ENCODE data around the gene ZNF827.

Gene ZNF827

DNA sequence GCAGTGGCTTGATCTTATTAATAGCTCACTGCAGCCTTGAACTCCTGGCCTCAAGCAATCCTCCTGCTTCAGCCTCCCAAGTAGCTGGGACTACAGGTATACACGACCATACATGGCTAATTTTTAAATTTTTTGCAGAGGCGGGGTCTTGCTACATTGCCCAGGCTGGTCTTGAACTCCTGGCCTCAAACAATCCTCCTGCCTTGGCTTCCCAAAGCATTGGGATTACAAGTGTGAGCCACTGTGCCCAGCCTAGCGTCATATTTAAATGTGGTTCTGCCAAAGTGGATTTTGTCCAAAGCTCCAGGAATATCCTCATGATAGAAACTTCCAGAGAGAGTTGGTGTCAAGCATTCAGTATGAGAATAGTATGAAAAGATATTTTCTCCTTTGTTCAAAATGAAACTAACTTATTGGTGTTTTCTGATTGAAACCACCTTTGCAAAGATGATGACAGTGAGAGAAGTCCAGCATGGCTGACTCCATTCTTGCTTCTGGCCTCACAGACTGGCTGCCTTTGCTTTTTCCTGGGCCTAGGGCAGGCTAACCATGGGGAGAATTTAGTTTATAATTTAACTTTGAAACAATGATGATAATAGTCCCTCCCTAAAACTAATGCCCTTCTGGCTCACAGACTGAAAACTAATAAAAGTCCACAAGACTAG is 129.6 kb downstream of the ZNF827 start:
- in situ Hi-C loops (cut with MboI; ENCODE audit: low sequenced_read_pairs) = no loop called here

DNA sequence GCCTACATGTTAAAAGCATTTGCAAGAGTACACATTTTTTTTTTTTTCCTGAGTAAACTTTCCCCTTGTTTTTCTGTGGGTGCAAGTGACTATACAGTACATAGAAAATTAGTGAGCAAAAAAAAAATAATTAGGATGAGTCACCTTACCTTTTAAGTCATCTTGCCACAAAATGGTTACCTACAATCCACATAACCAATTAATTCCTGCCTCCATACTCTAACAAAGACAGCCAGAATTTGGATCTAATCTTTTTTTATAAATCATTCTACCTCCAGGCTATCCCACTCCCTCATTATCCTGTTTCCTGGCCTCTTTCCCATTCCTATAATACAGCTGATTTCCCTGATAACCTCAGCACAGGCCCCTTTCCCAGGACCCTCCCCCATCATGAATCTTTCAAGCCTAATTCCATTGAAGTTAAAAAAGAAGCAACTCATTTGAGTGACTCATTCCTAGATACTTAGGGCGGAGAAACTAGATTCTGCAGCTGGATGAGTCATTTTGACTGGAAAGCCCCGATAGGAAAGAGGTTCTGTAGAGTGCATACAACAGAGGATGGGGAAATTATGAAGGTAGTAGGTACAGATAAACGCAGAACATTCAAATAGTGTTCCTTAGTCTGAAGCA is 130.5 kb downstream of the ZNF827 start:
- in situ Hi-C loops (cut with MboI; ENCODE audit: low sequenced_read_pairs) = no loop called here

DNA sequence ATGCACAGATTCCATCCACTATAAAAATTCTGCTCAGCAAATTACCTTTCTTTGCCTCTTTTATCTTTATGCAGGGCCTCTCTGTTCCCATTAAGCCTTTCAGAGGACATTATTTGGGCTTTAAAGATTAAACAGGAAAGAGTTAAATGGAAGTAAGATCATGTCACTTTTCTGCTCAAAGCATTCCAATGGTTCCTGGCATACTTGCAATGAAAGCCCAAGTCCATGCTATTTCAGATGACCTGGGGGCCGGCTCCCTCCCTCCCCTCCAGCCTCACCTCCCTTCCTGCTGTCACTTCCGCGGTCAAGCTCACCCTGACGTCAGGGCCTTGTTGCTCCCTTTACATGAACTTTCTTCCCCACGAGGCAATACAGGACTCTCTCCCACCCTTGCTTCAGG is 133.1 kb downstream of the ZNF827 start:
- in situ Hi-C loops (cut with MboI; ENCODE audit: low sequenced_read_pairs) = no loop called here

DNA sequence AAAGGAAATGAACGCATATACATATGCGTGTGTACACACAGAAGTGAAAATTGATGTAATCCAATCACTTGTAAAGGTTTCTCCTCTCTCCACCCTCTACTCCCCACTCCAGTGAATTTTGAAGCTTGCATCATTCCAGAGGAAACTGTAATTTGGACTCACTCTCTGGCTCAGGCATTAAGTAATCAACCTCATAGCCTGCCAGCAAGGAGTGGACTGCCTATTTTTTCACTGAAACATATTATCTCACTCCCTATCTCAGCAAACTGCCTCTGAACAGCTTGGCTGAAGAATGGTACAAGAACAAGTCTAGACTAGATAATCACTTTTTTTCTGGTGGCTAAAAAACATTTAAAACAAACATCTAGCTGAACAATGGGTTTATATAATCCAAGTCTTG is 134.5 kb downstream of the ZNF827 start:
- in situ Hi-C loops (cut with MboI; ENCODE audit: low sequenced_read_pairs) = no loop called here

DNA sequence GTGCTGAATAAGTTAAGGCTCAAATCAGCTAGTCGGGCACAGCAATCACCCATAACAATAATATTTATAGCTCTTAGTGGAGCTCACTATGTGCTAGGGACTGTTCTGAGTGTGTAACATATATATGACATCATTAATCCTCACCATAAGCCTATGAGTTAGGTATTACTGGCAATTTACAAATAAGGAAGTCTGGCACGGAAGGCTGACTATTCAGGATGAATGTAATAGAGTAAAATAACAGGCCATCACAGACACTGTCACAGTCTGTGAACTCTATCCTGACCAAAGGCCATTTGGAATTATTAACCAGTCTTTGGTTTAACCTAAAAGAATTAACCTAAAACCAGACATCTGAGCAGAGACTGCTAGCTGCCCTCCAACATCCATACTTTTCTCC is 139.4 kb downstream of the ZNF827 start:
- in situ Hi-C loops (cut with MboI; ENCODE audit: low sequenced_read_pairs) = no loop called here

DNA sequence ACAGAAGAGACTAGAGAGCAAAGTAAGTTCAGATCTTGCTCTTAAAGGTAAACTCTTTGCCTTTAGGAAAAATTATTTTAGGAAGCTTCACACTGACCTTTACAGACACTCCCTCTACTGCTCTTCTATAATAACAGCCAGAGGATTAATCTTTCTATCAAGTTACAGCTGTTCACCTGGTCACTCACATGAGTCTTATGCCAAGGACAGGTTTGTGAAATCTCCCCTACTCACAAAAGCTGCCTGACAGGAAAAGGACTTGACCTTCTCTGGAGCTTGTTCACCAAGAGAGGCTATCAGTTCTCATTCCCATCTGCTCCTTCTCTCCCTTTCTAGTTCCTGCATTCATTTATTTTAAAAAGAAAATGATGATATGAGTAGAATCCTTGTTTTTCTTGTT is 141.3 kb downstream of the ZNF827 start:
- in situ Hi-C loops (cut with MboI; ENCODE audit: low sequenced_read_pairs) = no loop called here

DNA sequence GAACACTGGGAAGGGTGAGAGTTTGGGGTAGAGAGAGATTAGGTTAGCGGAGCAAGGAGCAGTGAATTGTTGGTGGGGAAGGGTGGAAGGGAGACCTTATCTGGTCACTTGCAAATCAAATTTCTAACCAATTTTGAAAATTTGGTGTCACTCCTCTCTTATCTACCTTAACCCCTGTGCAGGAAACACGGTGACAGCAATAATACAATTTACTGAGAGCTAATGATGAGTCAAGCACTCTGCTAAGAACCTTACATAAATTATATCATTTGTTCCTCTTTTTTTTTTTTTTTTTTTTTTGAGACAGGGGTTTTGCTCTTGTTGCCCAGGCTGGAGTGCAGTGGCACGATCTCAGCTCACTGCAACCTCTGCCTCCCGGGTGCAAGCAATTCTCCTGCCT is 142.3 kb downstream of the ZNF827 start:
- in situ Hi-C loops (cut with MboI; ENCODE audit: low sequenced_read_pairs) = no loop called here

DNA sequence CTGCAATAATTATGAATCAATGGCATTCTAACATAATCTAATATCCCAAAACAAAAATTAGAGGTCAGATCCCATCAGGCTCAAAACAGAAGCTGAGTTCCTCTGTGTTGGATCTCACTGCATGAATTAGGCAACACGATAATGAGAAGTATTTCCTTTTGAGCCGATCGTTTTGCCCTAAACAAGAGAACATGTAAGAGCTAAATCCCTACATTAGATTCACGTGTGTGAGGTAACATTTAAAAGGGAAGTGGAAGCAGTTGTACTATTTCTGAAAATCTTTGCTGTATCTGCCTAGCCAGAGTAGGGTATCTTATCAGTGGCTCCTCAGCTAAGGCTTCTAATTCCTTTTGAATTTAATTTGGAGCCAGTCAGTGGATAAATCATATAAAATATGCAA is 143.1 kb downstream of the ZNF827 start:
- in situ Hi-C loops (cut with MboI; ENCODE audit: low sequenced_read_pairs) = no loop called here

DNA sequence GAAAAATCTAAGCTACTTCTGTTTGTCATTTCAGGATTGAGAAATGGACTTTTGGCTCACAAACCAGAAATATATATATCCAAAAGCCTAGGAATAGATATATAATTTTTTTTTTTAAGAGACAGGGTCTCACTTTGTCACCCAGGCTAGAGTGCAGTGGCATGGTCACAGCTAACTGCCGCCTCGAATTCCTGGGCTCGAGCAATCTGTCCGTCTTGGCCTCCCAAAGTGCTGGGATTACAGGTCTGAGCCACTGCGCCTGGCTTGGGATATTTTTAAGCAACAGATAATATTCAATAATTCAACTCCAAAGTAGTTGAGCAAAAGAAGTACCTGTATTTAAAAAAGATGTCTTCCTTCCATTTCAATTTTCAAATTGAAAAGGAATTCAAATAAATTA is 146.2 kb downstream of the ZNF827 start:
- in situ Hi-C loops (cut with MboI; ENCODE audit: low sequenced_read_pairs) = no loop called here

DNA sequence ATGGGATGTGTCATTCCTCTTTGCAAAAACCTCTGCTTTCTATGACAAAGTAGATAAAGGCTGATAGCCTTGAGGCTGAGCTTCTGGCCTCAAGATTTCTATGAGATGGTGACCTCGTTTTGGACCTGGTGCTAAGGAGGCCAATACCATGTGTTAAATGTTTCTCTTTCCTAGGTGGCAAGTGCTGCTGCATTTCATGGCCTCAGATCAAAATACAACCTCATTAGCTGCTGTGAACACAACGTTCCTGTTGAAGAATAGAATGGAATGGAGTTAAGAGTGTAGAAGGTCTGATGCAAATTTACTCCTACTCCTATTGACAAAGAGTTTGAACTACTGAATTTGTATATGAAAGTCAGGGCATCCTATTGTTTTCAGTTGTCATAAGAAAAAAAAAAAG is 146.6 kb downstream of the ZNF827 start:
- in situ Hi-C loops (cut with MboI; ENCODE audit: low sequenced_read_pairs) = no loop called here

DNA sequence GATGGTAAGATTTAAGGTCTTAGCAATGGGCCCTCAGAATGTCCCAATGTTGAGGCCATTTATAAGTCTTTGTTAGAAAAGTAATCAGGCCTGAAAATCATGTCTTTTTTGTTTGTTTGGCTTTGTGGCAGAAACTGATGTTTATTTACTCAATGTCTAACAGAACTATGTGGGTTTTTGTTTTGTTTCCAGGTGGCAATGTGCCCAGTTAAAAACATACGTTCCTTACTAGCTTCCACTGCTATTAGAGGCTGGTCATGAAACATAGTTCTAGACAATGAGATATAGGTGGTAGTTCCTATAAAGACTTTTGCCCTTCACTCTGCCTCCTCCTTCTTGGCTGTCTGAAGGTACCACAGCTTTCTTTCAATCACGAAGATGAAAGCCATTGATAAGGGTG is 149.9 kb downstream of the ZNF827 start:
- in situ Hi-C loops (cut with MboI; ENCODE audit: low sequenced_read_pairs) = no loop called here

DNA sequence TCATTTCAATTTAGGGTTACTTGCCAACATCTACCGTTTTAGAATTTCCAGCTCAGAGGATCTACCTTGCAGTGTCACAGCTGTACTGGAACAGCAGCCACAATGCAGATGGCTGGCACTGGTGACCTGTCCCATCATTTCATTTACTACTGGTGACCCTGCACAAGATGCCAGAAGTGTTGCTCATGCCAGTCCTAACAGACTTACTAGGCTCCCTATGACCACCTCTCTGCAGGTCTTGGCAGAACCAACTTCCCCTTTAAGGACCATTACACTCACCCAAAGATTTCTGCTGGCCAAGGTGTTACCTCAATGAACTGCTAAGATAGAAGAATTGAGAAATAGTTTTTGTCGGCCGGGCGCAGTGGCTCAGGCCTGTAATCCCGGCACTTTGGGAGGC is 151.8 kb downstream of the ZNF827 start:
- in situ Hi-C loops (cut with MboI; ENCODE audit: low sequenced_read_pairs) = no loop called here

DNA sequence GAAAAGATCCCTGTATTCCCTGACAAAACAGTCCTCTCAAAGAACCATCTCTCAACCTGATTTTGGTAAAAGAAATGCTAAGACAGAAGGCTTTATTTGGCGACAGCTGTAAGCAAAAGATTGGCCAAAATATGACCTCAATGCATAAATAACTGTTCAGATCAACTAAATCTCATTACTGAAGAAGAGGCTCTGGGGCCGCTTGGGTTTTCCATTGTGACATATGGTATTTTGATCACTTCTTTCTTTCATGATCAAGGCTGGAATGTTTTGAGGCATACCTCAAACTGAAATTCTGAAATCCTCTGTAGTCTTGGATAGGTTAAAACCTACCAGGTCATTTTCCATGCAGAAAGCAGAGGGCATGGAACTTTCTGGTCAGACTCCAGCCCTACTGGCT is 152.4 kb downstream of the ZNF827 start:
- in situ Hi-C loops (cut with MboI; ENCODE audit: low sequenced_read_pairs) = no loop called here

DNA sequence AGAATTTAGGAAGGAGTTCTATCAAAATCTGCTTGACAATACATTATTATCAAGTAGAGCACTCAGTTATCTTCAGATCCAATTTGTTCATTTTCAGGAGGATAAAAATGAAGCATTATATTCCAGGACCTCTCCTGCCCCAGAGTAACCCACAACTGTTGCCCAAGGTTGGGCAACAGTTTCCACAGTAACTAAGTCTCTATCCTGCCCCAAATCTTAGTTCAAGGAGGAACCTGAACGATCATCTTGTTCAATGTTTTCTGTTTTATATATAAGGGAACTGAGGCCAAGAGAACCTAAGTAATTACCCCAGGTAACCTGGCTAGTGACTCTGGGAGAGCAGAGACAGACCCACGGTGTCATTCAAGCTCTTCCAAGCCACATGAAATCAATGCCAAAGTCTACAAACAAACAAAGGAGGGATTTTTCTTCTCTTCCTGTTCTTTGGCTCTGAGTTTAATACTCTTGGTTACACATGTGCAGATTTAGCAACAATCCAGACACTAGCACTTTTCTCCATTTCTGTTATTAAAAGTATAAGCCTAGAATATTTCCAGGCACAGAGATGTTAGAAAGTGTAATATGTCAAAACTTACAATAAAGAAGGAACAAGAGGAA is 153.1 kb downstream of the ZNF827 start:
- in situ Hi-C loops (cut with MboI; ENCODE audit: low sequenced_read_pairs) = no loop called here

DNA sequence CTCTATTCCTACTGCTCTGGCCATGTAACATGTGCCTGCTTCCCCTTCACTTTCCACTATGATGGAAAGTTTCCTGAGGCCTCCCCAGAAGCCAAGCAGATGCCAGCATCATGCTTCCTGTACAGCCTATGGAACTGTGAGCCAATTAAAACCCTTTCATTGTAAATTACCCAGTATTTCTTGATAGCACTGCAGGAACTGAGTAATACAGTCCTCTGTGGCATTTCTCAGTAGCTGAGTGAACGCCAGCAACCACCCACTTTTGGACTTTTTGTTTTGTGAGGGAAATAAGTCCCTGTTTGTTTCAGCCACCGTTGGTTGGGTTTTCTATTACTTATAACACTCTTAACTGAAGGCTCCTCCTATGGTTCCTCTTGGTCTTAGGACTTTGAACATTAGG is 154.6 kb downstream of the ZNF827 start:
- in situ Hi-C loops (cut with MboI; ENCODE audit: low sequenced_read_pairs) = no loop called here

DNA sequence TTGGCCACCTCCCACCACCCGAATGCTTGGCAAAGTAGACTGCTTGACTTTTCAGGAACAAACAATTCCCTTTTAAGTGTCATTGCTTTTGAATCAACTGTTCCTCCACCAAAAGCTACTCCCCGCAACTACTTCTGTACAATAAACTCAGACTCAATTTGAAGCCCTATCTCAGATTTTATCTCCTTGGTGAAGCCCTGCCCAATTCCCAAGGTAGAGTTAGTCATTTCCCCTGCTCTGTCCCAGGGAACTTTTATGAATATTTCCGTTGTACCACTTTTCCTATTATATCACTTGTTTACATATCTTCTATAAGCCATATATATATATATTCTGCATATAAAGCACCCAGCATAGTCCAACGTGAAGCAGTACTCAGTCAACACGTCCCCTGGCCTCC is 155.9 kb downstream of the ZNF827 start:
- in situ Hi-C loops (cut with MboI; ENCODE audit: low sequenced_read_pairs) = no loop called here

DNA sequence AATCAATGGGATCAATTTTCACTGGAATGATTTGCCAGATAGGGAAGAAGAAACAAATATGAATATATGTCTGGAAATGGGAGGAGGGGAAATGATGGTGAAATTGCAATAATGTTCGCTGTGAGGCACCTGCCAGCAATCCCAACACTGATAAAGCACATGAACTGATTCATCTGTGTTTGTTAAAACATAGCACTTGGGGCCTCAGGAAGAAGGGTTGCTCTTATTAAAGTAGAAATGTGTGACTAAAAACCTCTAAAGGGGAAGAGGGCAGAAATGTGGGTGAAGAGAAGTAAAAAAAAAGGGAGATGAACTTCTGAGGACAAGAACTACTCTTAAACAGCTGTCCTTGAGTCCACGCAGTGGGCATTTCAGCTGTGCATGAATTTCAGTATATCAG is 157.3 kb downstream of the ZNF827 start:
- in situ Hi-C loops (cut with MboI; ENCODE audit: low sequenced_read_pairs) = no loop called here

DNA sequence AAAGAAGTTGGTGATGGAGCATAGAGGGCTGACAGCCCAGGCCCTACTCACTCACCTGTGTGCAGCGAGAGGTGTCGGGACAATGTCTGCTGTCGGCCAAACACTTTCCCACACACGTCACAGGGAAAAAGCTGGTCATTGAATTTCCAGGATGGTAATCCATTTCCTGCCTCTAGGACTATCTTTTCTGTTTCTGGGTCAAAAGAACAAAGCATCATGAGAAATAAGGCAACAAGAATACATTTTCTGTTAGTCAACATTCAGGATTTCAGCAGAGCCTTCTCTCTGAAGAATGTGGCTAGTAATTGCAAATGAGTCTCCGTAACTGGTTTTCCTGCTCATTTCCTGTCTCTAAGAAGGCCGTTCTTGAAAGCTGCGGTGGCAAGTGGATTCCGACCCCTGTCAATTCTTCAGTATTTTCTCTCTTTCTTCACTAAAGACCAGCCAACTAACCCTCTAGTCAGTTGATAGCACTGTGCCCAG is 159.3 kb downstream of the ZNF827 start:
- in situ Hi-C loops (cut with MboI; ENCODE audit: low sequenced_read_pairs) = no loop called here

DNA sequence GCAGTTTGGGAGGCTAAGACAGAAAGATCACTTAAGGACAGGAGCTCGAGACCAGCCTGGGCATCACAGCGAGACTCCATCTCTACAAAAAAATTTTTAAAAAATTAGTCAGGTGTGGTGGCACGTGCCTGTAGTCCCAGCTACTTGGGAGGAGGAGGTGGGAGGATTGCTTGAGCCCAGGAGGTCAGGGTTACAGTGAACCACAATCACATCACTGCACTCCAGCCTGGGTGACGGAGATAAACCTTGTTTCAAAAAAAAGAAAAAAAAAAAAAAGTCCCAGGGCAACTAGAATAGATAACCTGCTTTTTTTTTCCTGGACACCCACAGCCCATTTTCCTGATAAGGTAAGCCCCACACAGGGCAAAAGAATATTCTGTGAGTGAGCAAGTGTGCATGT is 162.4 kb downstream of the ZNF827 start:
- in situ Hi-C loops (cut with MboI; ENCODE audit: low sequenced_read_pairs) = no loop called here

DNA sequence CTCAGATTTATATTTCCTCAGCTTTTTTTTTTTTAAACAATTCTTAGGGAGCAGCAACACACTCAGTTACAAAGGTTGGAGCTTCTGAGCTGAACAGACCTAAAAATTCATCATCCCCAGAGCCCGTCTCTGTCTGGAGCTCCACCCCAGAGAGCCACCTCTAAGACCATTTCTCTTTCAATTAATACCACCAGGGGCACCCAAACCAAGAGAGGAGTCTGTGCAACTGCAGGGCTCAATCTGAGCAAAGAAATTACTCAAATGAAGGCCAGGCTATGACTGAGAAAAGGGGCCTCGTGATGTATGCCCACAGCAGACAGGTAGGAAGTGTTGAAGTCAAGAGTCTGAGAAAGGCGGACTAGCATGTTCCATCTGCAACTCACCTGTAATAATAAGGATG is 163.2 kb downstream of the ZNF827 start:
- in situ Hi-C loops (cut with MboI; ENCODE audit: low sequenced_read_pairs) = no loop called here

DNA sequence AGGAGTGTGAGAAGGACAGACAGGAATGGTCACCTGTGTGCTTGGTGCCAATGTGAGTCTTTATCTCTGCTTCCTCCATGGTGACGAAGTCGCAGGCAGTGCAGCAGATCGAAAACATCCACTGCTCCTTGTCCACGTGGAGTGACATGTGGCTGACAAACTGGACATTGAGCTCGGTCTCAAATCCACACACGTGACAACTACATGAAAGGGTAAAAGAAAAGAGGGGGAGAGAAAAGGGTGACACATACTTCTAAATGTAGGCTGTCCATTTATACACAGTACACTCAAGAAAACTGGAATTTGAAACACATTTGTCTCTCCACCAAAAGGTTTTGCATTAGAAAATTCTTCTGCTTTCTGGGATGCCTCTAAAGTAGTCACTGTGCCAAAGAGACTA is 164.2 kb downstream of the ZNF827 start:
- in situ Hi-C loops (cut with MboI; ENCODE audit: low sequenced_read_pairs) = no loop called here

DNA sequence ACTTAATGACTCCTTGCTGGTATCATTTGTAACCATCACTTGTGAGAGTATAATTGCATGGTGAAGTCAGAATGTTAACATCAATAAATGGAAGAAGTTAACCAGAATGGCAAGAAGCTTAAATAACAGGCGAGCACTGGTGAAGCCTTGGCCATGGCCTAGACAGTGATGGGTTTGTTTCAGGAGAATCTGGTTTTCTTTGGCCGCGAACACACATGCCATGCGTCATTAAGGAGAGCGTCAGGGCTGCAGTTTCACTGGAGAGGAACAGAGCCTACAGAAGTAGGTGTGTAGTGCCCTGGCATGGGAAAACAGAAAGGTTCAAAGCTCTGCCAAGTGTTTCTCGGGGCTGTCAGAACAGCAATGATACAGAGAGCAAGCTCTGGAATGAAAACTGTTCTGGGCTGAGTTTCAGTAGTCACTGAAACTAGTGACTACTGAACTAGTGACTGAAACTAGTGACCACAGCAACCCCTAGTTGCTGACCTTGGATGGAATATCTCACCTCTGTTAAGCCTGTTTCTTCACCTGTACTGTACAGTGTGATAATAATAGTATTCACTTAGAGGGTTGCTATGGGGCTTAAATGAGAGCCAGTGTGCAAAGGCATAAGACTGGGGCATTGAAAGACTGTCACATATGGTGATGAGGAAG is 164.9 kb downstream of the ZNF827 start:
- in situ Hi-C loops (cut with MboI; ENCODE audit: low sequenced_read_pairs) = no loop called here

Data from HL-60/S4 treated with phorbol 12-myristate 13-acetate at 8.2 ng/mL for 4 days and 3 days (cell line).